Measurements from ENCODE around the gene PELI2.
A peak's percentile ranks its signal among the peaks of the same experiment; 100 is the strongest.

Gene PELI2

GRCh38 chr14:56119201-56119981 lies 1.2 kb downstream of the PELI2 start:
- DNase-seq: peak; percentile 41 to 72
- intact Hi-C loops (cut with DNase I; ENCODE audit: low total_unique reads): no loop called here

DNA sequence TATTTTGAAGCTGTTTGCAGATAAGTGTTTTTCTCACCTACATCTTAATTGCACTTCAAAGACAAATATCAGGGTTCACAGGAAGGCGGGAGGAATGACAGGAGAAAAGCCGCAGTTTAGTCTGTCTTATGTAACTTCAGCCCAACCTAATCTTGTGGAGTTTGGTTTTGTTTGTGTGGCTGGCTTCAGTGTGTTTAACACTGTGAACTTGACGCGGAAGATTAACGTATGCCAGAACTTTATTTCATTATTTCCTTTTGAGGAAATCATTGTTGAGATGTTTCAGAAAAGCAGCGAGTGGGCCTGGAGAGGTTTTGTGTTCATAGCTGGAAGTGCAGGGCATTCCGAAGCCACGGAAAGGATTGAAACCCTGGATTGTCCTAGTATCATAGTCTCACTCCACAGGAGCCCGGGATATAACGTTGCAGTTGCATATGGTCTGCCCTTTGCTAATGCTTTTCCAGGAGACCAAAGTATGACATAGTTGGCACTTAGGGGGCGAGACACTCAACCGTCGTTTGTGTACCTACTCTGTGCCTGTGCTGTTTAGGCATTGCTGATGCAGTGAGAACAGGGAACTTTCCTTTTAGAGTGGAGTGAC lies 2.0 kb downstream of the PELI2 start:
- peak in 1 of 2 donors; percentile 33 for DNase-seq

More at GRCh38 chr14:56119201-56119981, 1.2 kb downstream of the PELI2 start:
- H3K36me3 ChIP-seq: peaks cover 0 to 4% (median 0%) of the 10 kb centered on the region in 3 donors
- no peaks in the 10 kb centered on the region for H3K9me3 ChIP-seq
- peak overlapping the region; percentile 91 to 95 for H3K27ac ChIP-seq
- H3K4me1 ChIP-seq: peaks cover 0 to 46% (median 38%) of the 10 kb centered on the region in 4 donors
- H3K4me3 ChIP-seq: peak overlapping the region; percentile 78 to 86
- TF ChIP-seq CTCF (IDR thresholded peaks at IDR 0.05): no peak
- no peaks in the 10 kb centered on the region for H3K27me3 ChIP-seq

DNA sequence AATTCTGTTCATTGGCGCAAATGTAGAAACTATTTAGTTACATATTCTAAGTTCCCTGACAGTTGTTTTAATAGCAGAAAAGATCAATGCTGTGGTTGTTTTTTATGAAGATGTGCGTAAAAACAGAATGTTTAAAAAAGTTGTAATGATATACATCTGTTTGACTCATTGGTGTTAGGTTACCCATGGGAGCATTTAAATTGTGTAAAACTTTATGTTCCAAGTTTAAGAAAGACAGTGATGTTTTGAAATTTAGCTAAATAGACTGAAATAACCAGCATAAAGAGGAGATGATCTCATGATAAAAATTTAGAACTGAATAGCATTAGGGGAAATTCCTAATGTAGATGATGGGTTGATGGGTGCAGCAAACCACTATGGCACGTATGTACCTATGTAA lies 3.6 kb downstream of the PELI2 start:
- H3K4me3 ChIP-seq: no peak overlapping the region
- peaks cover 0 to 55% (median 42%) of the 10 kb centered on the region in 4 donors for H3K4me1 ChIP-seq
- peak overlapping the region; percentile 37 to 95 for H3K27ac ChIP-seq
- intact Hi-C loops (cut with DNase I; ENCODE audit: low total_unique reads): no loop called here
- DNase-seq: no peak
- H3K9me3 ChIP-seq: no peaks in the 10 kb centered on the region
- no peaks in the 10 kb centered on the region for H3K27me3 ChIP-seq
- peaks cover 0 to 4% (median 0%) of the 10 kb centered on the region in 3 donors for H3K36me3 ChIP-seq
- TF ChIP-seq CTCF (IDR thresholded peaks at IDR 0.05): no peak

More for the DNA sequence above, 2.0 kb downstream of the PELI2 start:
- H3K4me1 ChIP-seq: peaks cover 0 to 55% (median 45%) of the 10 kb centered on the region in 4 donors
- peak overlapping the region; percentile 78 to 86 for H3K4me3 ChIP-seq
- peaks cover 0 to 4% (median 0%) of the 10 kb centered on the region in 3 donors for H3K36me3 ChIP-seq
- H3K9me3 ChIP-seq: no peaks in the 10 kb centered on the region
- intact Hi-C loops (cut with DNase I; ENCODE audit: low total_unique reads): no loop called here
- peak in 1 of 2 experiments; percentile 21 for TF ChIP-seq CTCF (IDR thresholded peaks at IDR 0.05)
- H3K27ac ChIP-seq: peak overlapping the region; percentile 91 to 95
- no peaks in the 10 kb centered on the region for H3K27me3 ChIP-seq

GRCh38 chr14:56122301-56122700 lies 4.1 kb downstream of the PELI2 start:
- peaks cover 0 to 51% (median 42%) of the 10 kb centered on the region in 4 donors for H3K4me1 ChIP-seq
- no peak for TF ChIP-seq CTCF (IDR thresholded peaks at IDR 0.05)
- no peak overlapping the region for H3K4me3 ChIP-seq
- intact Hi-C loops (cut with DNase I; ENCODE audit: low total_unique reads): no loop called here
- H3K27ac ChIP-seq: peak overlapping the region in 1 of 2 donors; percentile 37
- no peaks in the 10 kb centered on the region for H3K27me3 ChIP-seq
- no peaks in the 10 kb centered on the region for H3K9me3 ChIP-seq
- H3K36me3 ChIP-seq: peaks cover 0 to 4% (median 0%) of the 10 kb centered on the region in 3 donors
- no peak for DNase-seq

DNA sequence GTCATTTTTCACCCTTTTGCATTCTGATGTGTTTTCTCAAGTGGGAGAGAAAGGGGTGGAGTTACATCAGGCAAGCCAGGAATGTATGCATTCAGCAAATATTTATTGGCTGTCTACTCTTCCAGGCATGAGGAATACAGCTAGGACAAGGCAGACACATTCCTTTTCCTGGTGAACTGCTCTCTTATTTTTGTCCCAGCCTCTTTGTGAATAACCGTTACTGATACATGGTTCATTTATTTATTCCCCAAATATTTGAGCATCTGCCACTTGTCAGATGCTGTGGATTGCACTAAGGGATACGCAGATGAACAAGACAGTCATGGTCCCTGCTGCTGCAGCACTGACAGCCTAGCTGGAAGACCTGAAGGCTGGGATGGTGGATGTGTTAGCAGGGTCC lies 6.1 kb downstream of the PELI2 start:
- no peak for TF ChIP-seq CTCF (IDR thresholded peaks at IDR 0.05)
- Histone ChIP-seq H3K36me3 (no peaks in the 10 kb centered on the region), H3K9me3 (no peaks in the 10 kb centered on the region), H3K27ac (peak overlapping the region; percentile 35 to 37), H3K4me1 (peaks cover 0 to 61% (median 46%) of the 10 kb centered on the region in 4 donors), H3K4me3 (no peak overlapping the region), H3K27me3 (no peaks in the 10 kb centered on the region)
- intact Hi-C loops (cut with DNase I; ENCODE audit: low total_unique reads): no loop called here
- DNase-seq: no peak

Data from tibial artery (tissue), 4 donors.